Measurements from ENCODE around the gene GAST.
"Not testable (repeated sequence)": the region's sequence is repeated elsewhere in the genome, so short reads cannot be mapped to it uniquely, and the experiment has no call there.

The GAST gene

DNA sequence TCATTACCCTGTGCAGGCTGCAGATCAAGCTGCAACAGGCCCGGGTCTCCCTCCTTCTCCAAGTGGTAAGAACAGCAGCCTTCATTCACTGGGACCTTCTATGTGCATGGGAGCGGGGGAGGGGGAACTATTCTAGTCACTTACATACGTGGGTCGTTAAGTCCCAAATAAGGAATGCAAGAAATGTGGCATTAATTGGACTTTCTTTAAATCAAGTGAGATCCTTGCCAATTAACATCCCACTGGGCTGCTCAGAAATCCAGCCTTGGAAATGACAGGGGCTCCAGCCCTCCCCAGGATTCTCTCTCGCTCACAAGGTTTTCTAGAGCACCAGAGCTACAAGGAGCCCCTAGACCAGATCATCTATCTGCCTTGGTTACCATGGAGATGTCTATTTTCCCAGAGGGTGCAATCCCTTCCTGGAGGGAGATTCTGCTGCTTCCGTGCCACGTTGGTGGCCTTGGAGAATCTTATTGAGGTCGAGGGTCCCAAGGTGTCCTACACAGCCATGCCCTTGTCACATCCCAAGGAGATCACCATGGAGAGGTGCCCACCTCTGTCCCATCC, 28.6 kb upstream of the GAST start:
- DNase-seq: no peak

DNA sequence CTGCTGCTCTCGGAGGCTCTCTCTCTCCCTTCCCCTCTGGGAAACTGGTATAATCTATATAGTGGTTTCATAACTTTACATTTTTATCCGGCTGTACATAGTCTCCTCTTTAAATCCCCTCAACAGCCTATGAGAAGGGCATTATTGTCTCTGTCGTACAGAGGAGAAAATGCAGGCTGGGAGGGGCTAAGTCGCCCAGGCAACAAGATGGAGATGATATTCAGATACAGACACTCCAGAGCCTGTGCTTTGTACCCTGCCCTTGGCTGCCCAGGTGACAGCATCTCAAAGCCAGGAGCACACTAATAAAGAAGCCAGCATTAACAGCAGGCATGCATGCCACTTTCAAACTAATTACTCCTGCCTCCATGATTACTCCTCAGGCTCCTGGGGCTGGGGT, 28.1 kb upstream of the GAST start:
- no peak for DNase-seq

DNA sequence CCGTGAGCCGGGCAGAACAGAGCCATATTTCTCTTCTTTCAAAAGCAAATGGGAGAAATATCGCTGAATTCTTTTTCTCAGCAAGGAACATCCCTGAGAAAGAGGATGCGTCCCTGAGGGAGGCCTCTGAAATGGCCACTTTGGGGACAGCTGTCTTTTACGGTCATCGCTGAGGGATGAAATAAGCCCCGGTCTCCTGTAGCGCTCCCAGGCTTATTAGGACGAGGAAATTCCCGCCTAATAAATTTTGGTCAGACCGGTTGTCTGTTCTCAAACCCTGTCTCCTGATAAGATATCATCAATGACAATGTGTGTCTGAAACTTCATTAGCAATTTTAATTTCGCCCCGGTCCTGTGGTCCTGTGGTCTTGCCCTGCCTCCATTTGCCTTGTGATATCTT, 26.4 kb upstream of the GAST start:
- DNase-seq: not testable (repeated sequence)

DNA sequence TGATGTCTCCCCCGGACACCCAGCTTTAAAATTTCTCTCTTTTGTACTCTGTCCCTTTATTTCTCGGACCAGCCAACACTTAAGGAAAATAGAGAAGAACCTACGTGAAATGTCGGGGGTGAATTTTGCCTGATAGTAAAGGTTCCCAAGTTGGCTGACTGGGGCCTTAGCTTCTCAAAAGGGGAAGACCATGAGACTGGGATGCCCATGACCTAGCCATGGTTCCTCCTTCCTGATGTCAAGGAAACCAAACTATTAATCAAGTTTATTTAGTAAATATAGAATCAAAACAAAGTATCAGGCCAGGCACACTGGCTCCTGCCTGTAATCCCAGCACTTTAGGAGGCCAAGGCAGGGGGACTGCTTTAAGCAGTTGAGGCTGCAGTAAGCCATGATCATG, 25.9 kb upstream of the GAST start:
- DNase-seq: no peak

DNA sequence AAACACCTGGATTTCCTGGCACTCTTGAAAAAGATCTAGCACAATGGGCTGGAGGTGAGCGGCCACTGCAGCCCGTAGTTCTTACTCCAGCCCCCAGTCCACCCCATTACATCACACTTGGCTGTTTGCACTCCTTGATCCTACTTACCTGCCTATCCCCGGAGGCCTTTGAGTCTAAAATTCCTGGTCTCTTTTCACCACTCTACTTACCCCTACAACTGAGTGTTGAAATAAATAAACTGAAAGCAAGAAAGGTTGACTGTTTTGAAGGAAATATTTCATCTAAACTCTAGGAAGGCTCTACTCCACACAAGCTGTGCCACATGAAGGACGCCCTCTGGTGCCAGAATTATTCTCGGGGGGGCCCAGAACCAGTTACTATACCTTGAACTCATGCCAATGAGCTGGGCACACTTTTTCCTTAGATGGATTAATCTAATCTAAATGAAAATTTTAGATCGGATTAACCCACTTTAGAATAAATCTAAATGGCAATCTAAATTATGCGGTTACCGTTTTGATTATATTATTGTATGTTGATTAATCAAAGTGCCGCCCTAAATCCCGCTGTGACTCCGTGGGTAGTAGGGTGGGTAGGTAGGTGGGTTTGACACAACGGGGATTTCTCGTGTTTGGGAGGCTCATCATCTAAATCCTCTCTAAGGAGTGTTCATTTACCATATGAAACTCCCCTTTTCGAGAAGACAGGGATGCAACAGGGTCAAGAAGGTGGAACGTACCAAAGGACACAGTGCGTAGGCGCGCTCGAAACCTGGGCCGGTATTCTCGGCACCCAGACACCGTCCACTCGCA, 24.1 kb upstream of the GAST start:
- DNase-seq: no peak

DNA sequence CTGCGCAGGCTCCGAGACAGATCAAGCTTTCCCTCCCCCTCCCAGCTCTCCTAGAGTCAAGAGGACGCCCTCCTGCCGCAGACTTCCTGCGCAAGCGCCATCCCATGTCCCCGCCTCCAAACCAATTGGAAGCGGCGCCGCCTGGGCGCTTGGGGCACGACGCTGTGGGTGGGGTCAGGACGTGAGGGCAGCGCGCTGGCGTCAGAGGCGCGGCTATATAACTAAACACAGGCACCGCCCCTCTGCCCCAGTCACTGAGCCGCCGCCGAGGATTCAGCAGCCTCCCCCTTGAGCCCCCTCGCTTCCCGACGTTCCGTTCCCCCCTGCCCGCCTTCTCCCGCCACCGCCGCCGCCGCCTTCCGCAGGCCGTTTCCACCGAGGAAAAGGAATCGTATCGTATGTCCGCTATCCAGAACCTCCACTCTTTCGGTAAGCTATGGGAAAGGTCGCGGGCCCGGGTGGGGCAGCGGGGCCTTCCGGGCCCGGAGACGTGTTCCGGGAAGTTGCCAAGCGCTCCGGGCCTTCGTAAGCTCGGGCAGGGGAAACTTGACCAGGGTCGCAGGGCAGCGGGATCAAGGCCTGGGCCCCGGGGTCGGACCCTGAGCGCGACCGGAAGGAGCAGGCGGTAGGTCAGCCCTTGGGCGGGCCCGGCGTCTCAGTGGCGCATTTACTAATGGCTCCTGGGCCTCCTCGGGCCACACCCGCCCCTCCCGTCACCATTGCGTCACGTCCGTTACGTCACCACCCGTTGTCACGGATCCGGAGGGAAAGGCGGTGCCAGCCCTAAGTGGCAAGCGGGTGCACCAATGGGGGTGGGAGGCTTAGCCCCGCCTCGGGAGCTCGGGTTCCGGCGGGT, 23.3 kb upstream of the GAST start, which contains the start of gene EIF1:
TSS of gene EIF1 (plus strand) at position 245 of the 856 bp plus-strand sequence. CDS start at position 399, 154 bp downstream.
- peak; percentile 100 for DNase-seq

DNA sequence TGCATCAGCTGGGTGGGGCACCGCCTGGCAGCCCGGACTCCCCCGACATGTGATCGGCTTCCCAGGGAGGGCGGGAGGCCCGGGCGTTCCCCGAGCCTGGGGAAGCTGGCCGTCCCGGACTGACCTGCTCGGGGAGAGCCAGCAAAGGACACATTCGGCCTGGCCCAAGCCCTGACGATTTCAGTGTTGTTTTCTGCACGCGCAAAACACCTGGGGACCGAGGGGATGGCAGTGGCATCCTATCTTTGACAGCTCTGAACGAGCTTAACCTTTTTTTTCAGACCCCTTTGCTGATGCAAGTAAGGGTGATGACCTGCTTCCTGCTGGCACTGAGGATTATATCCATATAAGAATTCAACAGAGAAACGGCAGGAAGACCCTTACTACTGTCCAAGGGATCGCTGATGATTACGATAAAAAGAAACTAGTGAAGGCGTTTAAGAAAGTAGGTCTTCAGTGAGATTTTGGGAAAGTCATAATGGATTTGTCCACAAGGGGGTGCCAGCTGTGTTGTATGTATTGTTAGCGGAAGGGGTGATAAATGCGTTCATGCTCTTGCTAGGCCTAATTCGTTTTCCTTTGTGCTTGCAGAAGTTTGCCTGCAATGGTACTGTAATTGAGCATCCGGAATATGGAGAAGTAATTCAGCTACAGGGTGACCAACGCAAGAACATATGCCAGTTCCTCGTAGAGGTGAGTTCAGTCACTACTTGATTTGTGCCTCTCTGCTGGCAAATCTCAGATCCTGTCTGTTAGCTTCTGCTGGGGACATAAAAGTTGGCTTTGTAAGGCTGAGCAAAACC, 22.4 kb upstream of the GAST start:
- DNase-seq: peak; percentile 73

DNA sequence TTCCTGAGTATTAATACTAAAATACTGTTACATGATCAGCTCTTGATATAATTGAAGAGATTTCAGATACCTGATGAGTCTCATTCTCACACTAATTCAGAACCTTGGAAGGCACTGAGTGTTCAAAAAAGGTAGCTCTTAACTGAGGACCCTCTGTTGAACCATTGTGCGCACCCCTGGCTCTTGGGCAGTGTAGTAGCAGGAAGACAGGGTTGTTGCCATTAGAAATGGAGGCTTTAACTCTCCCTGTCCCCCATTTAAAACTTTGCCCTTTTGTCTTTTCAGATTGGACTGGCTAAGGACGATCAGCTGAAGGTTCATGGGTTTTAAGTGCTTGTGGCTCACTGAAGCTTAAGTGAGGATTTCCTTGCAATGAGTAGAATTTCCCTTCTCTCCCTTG, 21.6 kb upstream of the GAST start:
- DNase-seq: no peak

DNA sequence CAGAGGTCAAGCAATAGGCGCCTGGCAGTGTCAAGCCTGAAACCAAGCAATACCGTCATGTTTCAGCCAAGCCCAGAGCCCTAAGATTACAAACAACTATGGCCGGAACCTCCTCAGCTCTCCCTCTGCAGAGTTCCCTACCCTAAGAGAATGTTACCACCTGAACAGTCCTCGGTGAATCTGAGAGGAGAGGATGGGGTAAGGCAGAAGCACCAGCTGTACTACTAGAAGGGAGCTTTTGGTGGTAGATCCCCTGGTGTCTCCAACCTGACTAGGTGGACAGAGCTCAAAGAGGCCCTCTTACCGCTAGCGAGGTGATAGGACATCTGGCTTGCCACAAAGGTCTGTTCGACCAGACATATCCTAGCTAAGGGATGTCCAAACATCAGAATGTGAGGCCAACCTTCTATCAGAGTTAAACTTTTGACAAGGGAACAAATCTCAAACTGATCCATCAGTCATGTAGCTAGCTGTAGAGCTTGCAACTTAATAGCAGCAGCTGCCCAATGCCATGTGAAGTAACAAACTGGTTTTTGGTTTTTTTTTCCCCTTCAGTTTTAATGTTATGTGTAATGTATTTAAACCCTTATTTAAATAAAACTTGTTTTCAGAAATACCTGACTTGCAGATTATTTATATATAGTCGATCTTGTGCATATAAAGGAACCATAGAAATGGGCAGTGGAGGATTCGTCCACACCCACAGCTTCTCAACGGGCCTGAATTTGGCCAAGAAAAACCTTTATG, 20.9 kb upstream of the GAST start:
- no peak for DNase-seq

DNA sequence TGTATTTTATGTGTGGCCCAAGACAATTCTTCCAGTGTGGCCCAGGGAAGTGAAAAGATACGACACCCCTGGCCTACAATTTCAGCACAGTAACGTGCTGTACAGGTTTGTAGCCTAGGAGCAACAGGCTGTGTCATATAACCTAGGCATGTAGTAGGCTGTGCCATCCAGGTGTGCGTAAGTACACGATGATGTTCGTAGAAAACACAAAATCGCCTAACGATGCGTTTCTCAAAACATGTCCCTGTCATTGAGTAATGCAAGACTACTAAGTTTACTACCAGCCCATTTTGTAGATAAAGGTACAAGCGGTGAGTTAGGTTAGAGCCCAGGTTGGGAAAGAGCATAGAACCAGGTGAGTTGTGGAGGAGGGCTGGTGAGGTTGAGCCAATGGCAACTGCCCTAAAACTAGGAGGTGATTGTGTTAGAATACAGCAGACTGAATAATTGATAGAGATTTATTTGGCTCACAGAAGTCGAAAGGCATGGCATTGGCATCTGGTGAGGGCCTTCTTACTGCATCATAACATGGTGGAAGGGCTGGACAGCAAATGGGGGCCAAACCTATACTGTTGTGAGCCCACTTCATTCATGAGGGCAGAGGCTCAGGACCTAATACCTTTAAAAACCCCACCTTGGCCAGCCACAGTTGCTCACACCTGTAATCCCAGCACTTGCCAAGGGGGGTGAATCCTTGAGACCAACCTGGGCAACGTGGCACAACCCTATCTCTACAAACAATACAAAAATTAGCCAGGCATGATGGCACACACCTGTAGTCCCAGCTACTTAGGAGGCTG, 19.2 kb upstream of the GAST start:
- DNase-seq: peak; percentile 16

DNA sequence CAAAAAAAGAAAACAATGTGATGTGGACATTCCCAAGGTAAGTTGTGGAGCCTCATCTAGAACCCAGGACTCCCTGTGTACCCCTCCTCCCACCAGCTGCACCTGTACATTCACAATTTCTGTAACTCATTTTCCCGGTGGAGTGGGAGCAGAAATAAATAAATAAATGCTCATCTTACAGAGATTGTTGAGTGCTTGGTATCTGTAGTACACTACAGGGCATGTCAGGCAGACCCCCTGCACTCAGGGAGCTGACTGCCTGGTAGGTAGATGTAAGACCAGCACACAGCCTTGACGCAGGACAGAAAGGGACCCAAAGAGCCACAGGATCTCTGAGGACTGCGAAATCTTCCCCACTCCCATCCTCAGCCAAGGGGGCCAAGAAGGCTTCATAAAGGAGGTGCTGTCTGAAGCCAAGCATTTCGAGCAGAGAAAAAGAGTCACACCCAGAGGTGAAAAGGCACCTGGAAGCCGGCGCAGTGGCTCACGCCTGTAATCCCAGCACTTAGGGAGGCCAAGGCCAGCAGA, 16.9 kb upstream of the GAST start:
- no peak for DNase-seq

DNA sequence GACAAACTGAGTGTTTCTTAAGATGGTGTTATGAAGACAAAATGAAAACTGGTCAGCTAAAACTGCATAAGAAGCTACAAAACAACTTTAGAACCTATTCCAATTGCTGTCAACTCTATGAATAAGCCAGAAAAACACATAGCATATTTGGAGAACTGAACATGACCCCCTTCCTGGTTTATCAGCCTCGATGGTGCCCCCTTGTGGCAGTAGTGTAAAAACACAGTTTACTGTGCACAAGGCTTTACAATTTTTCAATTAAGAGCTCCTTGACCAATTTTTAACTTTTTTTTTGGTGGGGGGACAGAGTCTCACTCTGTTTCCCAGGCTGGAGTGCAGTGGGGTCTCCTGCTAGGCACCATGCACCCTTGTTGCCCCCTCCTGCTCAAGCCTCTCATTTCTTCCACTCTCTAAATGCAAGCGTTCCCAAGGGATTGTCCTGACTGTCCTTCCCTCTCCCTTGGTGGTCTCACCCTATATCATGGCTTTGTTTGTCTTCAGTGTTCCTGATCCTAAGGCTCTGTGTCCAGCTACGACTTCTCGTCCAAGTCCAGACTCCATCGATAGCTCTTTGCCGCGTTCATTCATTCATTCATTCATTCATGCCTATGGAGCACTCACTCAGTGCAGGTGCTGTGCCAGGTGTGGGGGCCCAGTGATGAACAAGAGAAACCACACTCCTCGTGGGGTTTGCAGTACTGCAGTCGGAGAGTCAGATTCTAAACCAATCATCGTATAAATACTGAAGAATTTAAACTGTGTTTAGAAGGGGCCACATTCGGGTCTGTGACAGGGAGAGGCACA, 16.0 kb upstream of the GAST start:
- DNase-seq: peak; percentile 76

DNA sequence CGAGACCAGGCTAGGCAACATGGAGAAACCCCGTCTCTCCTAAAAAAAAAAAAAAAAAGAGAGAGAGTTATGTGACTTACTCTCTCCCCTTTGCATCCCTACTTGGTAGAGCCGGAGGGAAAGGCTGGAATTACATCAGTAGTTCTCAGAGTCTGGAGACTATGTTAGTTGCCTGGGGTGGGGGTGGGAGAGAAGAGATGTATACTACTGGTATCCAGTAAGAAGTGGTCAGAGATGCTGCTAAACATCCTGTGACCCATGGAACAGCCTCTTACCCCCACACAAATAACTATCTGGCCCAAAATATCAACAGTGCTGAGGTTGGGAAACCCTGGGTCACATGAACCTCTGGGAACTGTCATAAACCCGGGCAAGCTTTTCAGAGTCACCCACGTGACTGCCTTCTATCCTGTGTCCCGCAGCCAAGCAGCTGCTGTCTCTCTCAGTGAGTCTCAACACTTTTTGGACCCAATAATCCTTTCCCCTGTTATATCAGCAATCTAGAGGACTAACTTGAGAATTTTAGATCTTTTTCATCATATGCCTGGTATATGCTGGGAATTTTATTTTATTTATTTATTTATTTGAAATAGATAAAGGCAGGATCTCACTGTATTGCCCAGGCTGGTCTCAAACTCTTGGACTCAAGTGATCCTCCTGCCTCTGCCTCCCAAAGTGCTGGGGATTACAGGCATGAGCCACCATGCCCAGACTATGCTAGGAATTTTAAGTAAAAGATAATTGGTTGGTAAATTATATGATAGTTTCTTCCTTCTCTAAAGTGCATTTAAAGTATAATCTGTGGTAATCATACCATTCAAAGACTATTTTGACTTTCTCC, 14.8 kb upstream of the GAST start:
- no peak for DNase-seq

DNA sequence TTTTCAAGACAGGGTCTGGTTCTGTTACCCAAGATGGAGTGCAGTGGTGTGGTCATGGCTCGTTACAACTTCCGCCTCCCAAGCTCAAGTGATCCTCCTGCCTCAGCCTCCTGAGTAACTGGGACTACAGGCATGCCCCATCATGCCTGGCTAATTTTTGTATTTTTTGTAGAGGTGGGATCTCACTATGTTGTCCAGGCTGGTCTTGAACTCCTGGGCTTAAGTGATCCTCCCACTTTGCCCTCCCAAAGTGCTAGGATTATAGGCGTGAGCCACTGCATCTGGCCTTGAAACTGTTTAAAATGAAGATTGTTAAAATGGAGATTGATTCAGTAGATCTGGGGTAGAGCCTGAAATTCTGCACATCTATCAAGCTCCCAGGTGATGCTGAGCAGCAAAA, 11.3 kb upstream of the GAST start:
- DNase-seq: not testable (repeated sequence)

DNA sequence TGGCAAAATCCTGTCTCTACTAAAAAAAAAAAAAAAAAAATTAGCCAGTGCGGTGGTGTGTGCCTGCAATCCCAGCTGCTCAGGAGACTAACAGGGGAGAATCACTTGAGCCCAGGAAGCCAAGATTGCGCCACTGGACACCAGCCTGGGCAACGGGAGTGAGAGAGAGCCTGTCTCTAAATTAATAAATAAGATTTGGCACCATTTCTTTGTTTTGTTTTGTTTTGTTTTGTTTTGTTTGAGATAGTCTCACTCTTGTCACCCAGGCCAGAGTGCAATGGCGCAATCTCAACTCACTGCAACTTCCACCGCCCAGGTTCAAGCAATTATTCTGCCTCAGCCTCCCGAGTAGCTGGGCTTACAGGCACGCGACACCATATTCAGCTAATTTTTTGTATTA, 9.4 kb upstream of the GAST start:
- no peak for DNase-seq

DNA sequence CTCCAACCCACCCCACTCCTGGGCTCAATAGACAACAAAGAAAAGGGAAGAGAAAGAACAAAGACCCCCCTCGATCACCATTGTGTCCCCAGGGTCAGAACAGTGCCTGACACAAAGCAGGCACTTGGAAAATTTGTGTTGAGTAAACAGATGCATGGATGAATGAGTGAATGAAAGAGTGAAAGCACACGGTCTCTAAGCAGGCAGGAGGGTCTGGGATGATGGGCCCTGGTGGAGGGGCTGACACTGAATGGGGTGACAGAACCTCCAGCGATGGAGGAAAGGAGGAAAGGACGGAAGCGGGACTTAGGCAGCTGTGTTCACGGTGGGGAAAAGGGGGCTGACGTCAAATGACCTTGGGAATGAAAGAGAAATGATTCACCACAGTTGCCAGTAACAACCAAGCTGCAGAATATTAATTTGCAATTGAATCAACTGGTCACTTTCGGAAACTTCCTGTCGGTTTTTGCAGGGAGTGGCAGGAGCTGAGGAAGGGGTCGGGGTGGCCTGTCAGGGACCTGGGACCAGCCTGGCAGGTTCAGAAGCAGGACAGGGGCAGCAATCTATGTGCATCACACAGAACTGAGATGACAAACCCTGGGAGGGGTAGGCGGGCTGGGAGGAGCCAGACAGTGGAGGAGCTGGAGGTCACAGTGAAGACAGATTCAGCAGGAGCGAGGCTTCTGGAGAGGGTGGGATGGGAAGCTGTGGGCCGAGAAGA, 6.7 kb upstream of the GAST start:
- peak; percentile 50 for DNase-seq

DNA sequence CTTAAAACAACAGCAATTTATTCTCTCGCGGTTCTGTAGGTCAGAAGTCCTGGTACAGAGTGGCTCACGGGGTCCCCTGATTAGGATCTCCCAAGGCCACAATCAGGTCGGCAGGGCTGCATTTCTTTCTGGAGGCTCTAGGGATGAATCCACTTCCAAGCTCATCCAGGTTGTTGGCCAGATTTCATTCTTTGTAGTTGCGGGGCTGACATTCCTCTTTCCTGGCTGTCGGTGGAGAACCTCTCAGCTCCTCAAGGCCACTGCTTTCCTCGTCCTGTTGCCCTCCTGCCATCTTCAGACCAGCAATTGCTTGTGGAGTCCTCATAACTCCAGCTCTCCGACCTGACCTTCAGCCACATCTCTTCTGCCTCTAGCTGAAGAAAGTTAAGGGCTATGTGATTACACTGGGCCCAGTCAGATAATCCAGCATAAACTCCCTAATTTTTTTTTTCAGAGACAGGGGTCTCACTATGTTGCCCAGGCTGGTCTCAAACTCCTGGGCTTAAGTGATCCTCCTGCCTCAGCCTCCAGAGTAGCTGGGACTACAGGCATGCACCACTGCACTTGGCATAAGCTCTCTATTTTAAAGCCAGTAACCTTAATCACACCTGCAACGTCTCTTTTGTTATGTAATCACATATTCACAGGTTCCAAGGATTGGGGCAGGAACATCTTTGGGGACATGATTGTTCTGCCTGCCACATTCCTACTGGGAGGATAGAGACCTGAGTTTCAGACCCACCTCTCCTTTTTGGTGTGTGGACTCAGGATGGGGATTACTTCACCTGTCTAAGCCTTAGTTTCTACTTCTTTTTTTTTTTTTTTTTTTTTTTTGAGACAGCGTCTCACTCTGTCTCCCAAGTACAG, 4.1 kb upstream of the GAST start:
- no peak for DNase-seq
